Measurements from ENCODE around the gene SYNDIG1. TPM values are rescaled to one million over a fixed set of nuclear protein-coding genes. Genes with fewer than 3 reads are reported as not detected.

Gene SYNDIG1
- total RNA-seq, 4 donors from 2014 or later, result 8.3 to 12.4 (median 10.2) TPM

DNA sequence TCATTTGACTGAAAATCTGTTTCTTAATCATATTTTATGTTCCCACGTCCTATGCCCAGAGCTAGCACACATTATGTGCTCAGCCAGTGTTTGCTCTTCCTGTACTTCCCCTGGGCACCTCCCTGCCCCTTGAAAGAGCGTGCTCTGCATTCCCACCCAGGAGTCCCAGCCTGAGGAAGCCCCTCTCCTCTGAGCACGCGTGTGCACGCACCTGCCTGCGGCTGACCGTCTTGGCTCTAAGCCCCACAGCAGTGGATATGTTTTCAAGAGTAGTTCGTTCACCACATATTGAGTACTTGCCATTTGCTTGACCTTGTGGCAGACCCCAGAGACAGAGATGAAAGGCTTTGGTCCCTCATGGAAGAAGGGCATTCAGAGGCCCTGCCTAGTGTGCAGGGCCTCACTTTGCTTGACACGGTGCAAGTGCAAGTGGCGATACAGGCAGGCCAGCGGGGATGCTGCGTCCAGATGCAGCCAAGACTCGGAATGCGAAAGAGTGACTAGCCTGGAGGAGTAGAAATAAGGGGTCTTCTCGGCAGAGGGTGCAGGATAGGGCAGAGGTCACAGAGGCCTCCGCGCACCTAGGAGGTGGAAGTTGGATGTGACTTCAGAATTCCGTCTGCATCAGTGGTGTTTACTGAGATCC lies 14.1 kb downstream of the SYNDIG1 start:
- no peak overlapping the region for H3K4me3 ChIP-seq (replicated peaks in 1 of 3)
- no peak overlapping the region for H3K27ac ChIP-seq
- intact Hi-C loops (cut with DNase I), result no loop called here
- TF ChIP-seq, protein P1, sequence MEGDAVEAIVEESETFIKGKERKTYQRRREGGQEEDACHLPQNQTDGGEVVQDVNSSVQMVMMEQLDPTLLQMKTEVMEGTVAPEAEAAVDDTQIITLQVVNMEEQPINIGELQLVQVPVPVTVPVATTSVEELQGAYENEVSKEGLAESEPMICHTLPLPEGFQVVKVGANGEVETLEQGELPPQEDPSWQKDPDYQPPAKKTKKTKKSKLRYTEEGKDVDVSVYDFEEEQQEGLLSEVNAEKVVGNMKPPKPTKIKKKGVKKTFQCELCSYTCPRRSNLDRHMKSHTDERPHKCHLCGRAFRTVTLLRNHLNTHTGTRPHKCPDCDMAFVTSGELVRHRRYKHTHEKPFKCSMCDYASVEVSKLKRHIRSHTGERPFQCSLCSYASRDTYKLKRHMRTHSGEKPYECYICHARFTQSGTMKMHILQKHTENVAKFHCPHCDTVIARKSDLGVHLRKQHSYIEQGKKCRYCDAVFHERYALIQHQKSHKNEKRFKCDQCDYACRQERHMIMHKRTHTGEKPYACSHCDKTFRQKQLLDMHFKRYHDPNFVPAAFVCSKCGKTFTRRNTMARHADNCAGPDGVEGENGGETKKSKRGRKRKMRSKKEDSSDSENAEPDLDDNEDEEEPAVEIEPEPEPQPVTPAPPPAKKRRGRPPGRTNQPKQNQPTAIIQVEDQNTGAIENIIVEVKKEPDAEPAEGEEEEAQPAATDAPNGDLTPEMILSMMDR (IDR thresholded peaks at IDR 0.05), result no peak
- TF ChIP-seq POLR2A (IDR thresholded peaks at IDR 0.05), result no peak
- no peaks in the 10 kb centered on the region for H3K4me1 ChIP-seq
- H3K9me3 ChIP-seq, result no peaks in the 10 kb centered on the region
- H3K27me3 ChIP-seq, result no peaks in the 10 kb centered on the region
- no peak for DNase-seq
- no peaks in the 10 kb centered on the region for H3K36me3 ChIP-seq
- WGBS, 2 donors, result 90 to 95% methylated on average over 18 of the region's 18 CpGs

- TF ChIP-seq, protein P1 (IDR thresholded peaks at IDR 0.05), result no peak
- TF ChIP-seq POLR2A (IDR thresholded peaks at IDR 0.05), result no peak
- WGBS, 2 donors, result 88 to 97% methylated on average over 8 of the region's 8 CpGs
Observed at GRCh38 chr20:24484081-24484450, 14.6 kb downstream of the SYNDIG1 start.

DNA sequence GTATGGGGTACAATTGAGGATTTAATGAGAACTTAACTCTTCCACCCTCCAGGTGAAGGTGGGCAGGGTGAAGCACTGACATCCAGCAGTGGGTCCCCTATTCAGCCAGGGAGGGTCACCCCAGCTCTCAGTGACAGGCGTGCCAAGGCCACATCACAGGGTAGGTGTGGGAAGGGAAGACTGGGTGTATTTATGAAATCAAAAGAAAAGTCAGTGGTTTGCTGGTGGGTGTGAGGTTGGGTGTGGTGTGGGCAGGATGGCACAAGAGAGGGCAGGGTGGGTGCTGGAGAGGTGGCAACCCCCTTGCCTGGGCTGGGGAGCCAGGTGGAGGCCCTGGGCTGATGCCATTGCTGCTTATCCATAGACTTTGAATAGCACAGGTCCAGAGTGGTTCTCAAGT lies 16.6 kb downstream of the SYNDIG1 start:
- intact Hi-C loops (cut with DNase I), result no loop called here
- Histone ChIP-seq H3K27ac (no peak overlapping the region), H3K27me3 (no peaks in the 10 kb centered on the region), H3K4me1 (no peaks in the 10 kb centered on the region), H3K36me3 (no peaks in the 10 kb centered on the region), H3K9me3 (no peaks in the 10 kb centered on the region), H3K4me3 (replicated peaks in 1 of 3) (no peak overlapping the region)
- TF ChIP-seq, protein P1 (IDR thresholded peaks at IDR 0.05), result no peak
- no peak for TF ChIP-seq POLR2A (IDR thresholded peaks at IDR 0.05)
- 89 to 100% methylated on average over 1 of the region's 1 CpG for WGBS, 2 donors
- no peak for DNase-seq

More at GRCh38 chr20:24484081-24484450, 14.6 kb downstream of the SYNDIG1 start:
- intact Hi-C loops (cut with DNase I), result no loop called here
- H3K4me1 ChIP-seq, result no peaks in the 10 kb centered on the region
- H3K4me3 ChIP-seq (replicated peaks in 1 of 3), result no peak overlapping the region
- no peaks in the 10 kb centered on the region for H3K9me3 ChIP-seq
- H3K27ac ChIP-seq, result no peak overlapping the region
- no peak for DNase-seq
- H3K27me3 ChIP-seq, result no peaks in the 10 kb centered on the region
- no peaks in the 10 kb centered on the region for H3K36me3 ChIP-seq

GRCh38 chr20:24487240-24487639 lies 17.8 kb downstream of the SYNDIG1 start:
- intact Hi-C loops (cut with DNase I), result no loop called here
- TF ChIP-seq POLR2A (IDR thresholded peaks at IDR 0.05), result no peak
- TF ChIP-seq, protein P1 (IDR thresholded peaks at IDR 0.05), result no peak
- H3K4me3 ChIP-seq (replicated peaks in 1 of 3), result no peak overlapping the region
- H3K36me3 ChIP-seq, result no peaks in the 10 kb centered on the region
- no peak overlapping the region for H3K27ac ChIP-seq
- no peaks in the 10 kb centered on the region for H3K27me3 ChIP-seq
- 80 to 88% methylated on average over 4 of the region's 4 CpGs for WGBS, 2 donors
- DNase-seq, result no peak
- H3K9me3 ChIP-seq, result no peaks in the 10 kb centered on the region
- H3K4me1 ChIP-seq, result peaks cover 0 to 3% of the 10 kb centered on the region in 2 donors

GRCh38 chr20:24487648-24488047 lies 18.2 kb downstream of the SYNDIG1 start:
- peaks cover 0 to 7% of the 10 kb centered on the region in 2 donors for H3K4me1 ChIP-seq
- H3K9me3 ChIP-seq, result no peaks in the 10 kb centered on the region
- no peak overlapping the region for H3K4me3 ChIP-seq (replicated peaks in 1 of 3)
- intact Hi-C loops (cut with DNase I), result no loop called here
- no peak overlapping the region for H3K27ac ChIP-seq
- no peak for DNase-seq
- no peaks in the 10 kb centered on the region for H3K27me3 ChIP-seq
- TF ChIP-seq, protein P1 (IDR thresholded peaks at IDR 0.05), result no peak
- TF ChIP-seq POLR2A (IDR thresholded peaks at IDR 0.05), result no peak
- 78 to 93% methylated on average over 7 of the region's 7 CpGs for WGBS, 2 donors
- H3K36me3 ChIP-seq, result no peaks in the 10 kb centered on the region
